ENCODE results near the gene ZMYND8.

GRCh38 chr20:47212606-47213207, 143.8 kb downstream of the ZMYND8 start:
- TF ChIP-seq EZH2 (IDR thresholded peaks at IDR 0.05; ENCODE audit: borderline replicate concordance, low read length) = no peak
- TF ChIP-seq CTCF (IDR thresholded peaks at IDR 0.05; ENCODE audit: low read length) = no peak

Data from OCI-LY1 (cell line).